Activated CD4-positive, alpha-beta T cell treated with anti-CD3 and anti-CD28 coated beads for 4 hours (primary cell): ENCODE measurements around the gene BOK.
A peak's percentile ranks its signal among the peaks of the same experiment; 100 is the strongest.

Source experiments
- DNase-seq, 2 donors: peaks; one replicate each; pipeline ENCODE4 v3.0.0-alpha.2; 2020

The BOK gene

DNA sequence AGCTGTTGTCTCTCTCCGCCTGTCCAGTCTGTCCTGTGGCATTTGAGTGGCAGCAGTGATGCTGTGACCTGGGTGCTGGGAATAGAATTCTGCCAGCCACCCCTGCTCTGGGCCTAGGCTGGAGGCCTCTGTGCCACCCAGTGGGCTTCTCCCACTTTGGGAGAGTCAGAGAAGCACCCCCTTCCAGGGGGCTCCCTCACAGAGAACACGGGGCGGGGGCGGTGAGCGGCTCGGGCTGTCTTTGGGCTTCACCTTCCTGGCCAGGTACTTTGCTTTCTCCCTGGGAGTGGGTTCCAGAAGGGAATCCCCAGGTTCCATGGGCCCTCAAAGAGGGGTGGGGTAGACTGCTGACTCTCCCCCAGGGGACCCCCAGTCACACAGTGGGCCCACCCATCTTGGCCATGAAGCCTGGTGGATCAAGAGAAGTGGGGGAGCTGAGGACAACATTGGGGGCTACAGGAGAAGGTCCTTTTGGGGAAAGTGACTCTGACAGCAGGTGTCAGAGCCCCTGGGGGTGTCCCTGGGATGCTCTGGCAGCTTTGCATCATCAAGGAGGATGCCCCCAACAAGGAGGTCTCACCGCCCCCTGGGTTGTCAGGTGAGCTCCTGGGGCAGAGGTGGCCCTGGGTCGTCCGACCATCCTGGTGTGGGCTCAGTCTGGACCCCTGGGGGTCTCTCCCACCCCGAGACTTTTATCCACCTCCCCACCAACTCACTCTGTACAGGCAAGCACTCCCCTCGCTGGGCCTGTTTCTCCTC lies 18.8 kb upstream of the BOK start:
- DNase-seq, result no peak

- no peak for DNase-seq
These were observed 18.2 kb upstream of the BOK start for GRCh38 chr2:241540401-241540770.

GRCh38 chr2:241540771-241541561 lies 17.6 kb upstream of the BOK start:
- peak; percentile 47 to 51 for DNase-seq

DNA sequence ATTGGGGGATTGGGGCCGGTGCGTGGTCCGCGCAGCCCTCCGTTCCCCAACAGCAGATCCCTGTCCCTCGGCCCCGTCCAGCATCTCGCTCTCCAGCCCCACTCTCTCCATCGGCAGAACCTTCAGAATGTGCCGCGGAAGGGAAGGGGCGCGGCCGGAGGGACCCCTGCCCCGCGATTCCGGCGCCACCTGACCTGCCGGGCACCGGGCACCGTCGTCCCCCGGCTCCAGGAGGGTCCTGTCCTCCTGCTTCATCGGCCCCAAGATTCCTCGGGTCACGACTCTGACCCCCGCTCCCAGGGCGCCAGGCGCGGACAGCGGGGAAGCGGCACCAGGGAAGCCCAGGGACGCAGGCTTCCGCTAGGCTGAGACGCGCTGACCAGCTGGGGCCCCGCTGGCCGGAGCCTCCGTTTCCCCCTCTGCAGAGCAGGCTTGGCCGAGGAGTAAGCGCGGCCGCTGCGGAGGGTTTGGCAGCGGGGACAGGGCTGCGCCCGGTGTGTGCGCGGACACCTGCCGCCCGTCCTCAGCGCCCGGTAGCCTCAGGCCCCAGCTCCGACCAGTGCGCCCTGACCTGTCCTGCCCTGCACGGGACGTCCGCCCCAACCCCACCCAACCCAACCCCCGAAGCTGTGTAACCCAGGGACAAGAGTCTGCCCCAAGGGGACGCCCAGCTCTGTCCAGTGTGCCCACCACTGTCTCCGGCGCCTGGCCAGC lies 16.8 kb upstream of the BOK start:
- no peak for DNase-seq

- DNase-seq, result no peak
These were observed 16.3 kb upstream of the BOK start for GRCh38 chr2:241542278-241542605.

GRCh38 chr2:241545106-241545505 lies 13.4 kb upstream of the BOK start:
- DNase-seq, result no peak

DNA sequence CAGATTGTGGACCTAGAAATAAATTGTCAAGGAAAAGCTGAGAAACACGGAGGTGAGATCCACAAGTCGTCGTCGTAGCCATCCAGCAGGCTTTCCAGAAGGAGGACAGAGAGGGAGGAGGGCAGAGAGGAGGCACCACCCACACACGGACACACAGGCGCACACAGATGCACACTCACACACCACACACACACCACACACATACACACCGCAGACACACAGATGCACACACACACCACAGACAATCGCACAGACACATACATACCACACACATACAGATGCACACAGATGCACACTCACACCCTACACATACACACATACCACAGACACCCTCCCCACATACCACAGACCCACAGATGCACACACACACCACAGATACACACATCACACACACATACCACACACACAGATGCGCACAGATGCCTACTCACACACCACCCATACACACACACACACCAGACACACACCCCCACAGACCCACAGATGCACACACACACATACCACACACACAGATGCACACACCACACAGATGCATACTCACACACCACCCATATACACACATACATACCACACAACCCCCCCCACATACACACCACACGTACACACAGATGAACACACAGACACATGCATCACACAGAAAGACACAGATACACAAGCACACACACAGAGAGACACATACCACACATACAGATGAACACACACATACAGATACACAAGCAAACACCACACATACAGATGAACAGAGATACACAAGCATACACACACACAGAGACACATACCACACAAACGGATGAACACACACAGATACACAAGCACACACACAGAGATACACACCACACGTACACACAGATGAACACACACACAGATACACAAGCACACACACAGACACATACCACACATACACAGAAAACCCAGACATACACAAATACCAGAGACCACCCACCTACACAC lies 12.7 kb upstream of the BOK start:
- DNase-seq, result no peak

- DNase-seq, result no peak
These were observed 11.6 kb upstream of the BOK start for GRCh38 chr2:241546771-241547498.

- no peak for DNase-seq
These were observed 10.6 kb upstream of the BOK start for GRCh38 chr2:241547781-241548450.

- DNase-seq, result no peak
These were observed 10.1 kb upstream of the BOK start for GRCh38 chr2:241548451-241548835.

DNA sequence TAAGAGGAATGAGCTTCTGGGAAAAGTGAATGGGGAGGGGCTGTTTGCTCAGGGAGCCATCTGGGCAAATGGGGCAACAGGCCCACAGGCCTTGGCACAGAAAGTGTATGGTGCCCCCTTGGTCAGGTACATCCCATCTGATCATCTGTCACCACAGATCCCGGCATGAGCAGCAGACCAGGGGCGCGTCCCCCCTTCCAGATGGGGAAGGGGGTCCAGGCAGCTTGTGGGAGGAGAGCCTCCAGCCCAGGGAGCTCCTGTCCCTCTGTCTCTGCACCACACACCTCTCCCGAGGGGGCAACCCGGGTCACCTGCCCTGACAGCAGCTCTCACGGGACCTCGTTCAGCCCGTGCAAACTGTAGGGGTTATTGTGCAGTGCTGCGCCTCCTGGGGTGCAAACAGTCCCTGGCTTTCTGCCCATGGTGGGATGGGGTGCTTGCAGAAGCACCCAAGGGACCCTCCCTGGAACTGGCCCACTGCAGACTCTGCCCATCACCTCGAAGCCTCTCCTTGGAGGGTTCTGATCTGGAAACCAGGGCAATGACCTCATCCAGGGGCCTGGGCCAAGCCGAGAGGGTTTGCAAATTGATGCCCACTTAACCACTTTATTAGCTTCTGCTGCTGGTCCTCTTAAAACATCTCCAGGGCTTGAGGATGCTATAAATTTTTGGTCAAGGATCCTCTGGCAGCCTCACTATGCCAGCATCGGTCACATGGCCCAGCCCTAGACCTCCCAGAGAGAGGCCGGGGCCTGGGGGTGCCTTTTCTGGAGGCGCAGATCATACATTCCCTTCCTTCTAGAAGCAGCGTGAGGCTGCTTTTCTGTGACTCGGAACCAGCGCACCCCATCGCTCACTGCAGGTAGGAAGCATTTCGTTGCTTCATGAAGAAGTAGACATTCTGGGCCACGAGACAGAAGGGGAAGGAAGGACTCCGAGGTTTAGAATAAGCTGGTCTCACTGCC lies 7.6 kb upstream of the BOK start:
- no peak for DNase-seq

DNA sequence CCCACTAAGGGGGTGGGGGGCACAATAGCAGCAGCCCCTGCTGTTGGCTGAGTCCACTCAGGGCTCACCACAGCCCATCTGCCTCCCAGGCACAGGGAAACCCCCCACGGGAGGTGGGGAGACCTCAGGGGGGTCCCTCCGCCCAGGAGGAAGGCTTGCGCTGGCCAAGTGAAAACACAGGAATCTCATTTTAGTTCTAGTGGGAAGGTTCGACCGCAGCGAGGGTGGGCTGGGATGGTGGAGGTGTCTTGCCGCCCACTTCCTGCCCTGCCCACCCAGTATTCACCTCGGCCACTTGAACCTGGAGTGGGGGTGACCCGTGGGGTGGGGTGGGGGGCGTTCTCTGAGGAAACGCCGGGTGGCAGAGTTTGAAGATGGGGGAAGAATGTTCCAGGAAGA lies 6.9 kb upstream of the BOK start:
- no peak for DNase-seq

DNA sequence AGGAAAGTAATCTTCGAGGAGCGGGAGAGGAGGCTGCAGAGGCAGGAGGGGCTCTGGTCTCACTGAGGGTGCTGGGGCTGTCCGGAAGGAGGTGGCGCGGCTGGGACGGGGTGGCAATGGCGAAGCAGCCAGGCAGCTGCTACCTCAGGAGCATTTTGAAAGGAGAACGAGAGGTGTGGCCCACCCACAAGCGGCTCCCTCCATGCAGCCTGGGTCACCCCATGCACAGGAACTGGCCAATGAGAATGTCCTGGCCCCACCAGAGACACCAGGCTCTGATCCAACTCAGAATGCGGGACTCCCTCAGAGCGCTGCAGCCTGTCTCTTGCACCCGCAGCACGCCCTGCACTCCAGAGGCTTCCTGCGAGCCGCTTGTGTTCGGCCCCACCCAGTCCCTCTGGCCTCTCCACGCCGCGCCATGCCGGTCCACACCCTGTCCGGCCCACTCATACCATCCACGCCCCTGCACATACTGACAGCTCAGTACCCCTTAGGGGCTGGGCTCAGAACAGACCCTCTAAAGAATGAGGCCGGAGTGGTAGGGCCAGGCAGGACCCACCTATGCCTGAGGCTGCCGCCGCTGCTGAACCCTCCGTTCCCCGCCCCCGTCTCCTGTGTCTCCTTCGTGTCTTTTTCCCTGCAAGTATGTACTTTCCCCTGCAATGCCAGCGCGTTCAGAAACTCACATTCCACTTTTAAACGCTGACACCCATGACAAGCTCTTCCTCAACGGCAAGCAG lies 6.4 kb upstream of the BOK start:
- no peak for DNase-seq

GRCh38 chr2:241553512-241553830 lies 5.1 kb upstream of the BOK start:
- no peak for DNase-seq

- no peak for DNase-seq
These were observed 4.6 kb upstream of the BOK start for GRCh38 chr2:241553981-241554380.

DNA sequence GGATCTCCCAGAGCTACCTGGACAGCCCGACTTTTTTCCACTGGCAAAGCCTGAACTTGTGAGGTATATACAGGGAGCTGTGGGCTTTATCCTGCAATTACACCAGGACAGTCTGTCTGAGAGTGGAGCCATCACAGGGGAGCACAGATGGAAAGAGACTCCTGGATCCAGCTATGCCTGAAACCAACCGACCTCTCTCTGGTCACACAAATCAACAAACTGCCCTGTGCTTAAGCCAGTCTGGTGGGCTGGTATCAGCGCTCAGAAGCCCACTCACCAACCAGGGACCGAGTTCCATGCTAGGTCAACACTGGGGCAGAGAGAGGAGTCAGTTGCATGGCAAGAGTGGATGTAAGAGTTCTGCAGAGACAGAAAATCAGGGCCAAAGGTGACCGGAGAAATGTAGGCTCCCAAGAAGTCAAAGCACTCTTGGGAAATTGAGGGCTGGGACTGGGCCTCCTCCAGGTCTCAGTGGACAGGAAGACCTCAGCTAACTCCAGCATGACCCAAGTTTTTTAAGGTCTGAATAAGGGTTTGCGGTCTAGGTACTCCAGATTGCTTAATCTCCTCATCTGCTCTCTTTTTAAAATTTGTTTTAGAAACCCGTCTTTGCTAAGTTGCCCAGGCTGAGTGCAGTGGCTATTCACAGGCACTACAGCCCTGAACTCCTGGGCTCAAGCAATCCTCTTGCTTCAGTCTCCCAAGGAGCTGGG lies 3.8 kb upstream of the BOK start:
- no peak for DNase-seq

GRCh38 chr2:241555711-241556110 lies 2.8 kb upstream of the BOK start:
- no peak for DNase-seq

GRCh38 chr2:241556746-241557145 lies 1.8 kb upstream of the BOK start:
- DNase-seq, result no peak
